Activated CD4-positive, alpha-beta memory T cell treated with anti-CD3 and anti-CD28 coated beads, Interleukin-2, amount 10 ng/mL, durations not matched to agents 7 days and 5 days (primary cell): ENCODE results near the gene PHC2. TPM values are rescaled to one million over a fixed set of nuclear protein-coding genes. Genes with fewer than 3 reads are reported as not detected.
A peak's percentile ranks its signal among the peaks of the same experiment; 100 is the strongest.
"Not testable (repeated sequence)": the region's sequence is repeated elsewhere in the genome, so short reads cannot be mapped to it uniquely, and the experiment has no call there.

ENCODE experiments used
- CTCF ChIA-PET: fragments of 350-600 bp; sonication (Branson Sonifier 250); formaldehyde crosslinking; loops from one replicate; lab custom pipeline; 2021; ENCODE audit warnings: antibody characterized with exemption, inconsistent platforms; lab: Charles Lee
- POLR2A ChIA-PET: fragments of 350-600 bp; sonication (Branson Sonifier 250); formaldehyde crosslinking; loops from one replicate; lab custom pipeline; 2021; ENCODE audit warnings: antibody characterized with exemption; lab: Charles Lee
- DNase-seq: peaks from one replicate; pipeline ENCODE4 v3.0.0-alpha.2; 2020
- H3K27ac Mint-ChIP-seq: one replicate; pipeline ENCODE4 v1.8.0; 2021; ENCODE audit warnings: mild to moderate bottlenecking, mixed read lengths
- H3K27me3 Mint-ChIP-seq: one replicate; pipeline ENCODE4 v1.8.0; 2021; ENCODE audit warnings: mixed read lengths
- H3K36me3 Mint-ChIP-seq: one replicate; pipeline ENCODE4 v1.8.0; 2021; ENCODE audit warnings: low read depth, mixed read lengths
- H3K4me1 Mint-ChIP-seq: one replicate; pipeline ENCODE4 v1.8.0; 2021; ENCODE audit warnings: mixed read lengths
- H3K4me3 Mint-ChIP-seq: one replicate; pipeline ENCODE4 v1.8.0; 2021; ENCODE audit warnings: mild to moderate bottlenecking, mixed read lengths
- H3K9me3 Mint-ChIP-seq: one replicate; pipeline ENCODE4 v1.8.0; 2021; ENCODE audit warnings: mixed read lengths
- total RNA-seq, 2 experiments: library from RNA; stranded (reverse); gene quantifications; one replicate each; pipeline ENCODE4 v1.2.3, GENCODE V29; 2021

The PHC2 gene
- total RNA-seq, 2 experiments from 2014 or later = 41.3 to 42.9 TPM

- POLR2A ChIA-PET = no interaction called here
- Mint-ChIP-seq H3K4me1 (peaks cover 3% of the 10 kb centered on the region), H3K27ac (no peak overlapping the region), H3K4me3 (no peak overlapping the region), H3K36me3 (no peaks in the 10 kb centered on the region), H3K9me3 (no peaks in the 10 kb centered on the region), H3K27me3 (peaks cover 18% of the 10 kb centered on the region)
- no peak for DNase-seq
- CTCF ChIA-PET = interaction anchor here (1.8 kb wide), 1 partner anchor 15 kb away, joined by 11 read pairs; no protein-coding TSS in a partner anchor
Measured at GRCh38 chr1:33310702-33311101, 120.2 kb downstream of the PHC2 start.

- not testable (repeated sequence) for H3K9me3 Mint-ChIP-seq
Measured at GRCh38 chr1:33309351-33309750, 121.5 kb downstream of the PHC2 start.

DNA sequence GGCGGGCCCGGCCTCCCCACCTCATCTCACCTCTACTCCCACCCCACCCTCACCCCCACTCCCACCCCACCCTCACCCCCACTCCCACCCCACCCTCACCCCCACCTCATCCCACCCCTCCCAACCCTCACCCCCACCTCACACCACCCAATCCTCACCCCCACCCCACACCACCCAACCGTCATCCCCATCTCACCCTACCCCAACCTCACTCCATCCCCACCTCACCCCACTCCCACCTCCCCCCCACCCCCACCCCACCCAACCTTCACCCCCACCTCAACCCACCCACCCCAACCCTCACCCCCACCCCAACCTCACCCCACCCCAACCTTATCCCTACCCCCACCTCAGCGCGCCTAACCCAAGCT is 123.4 kb downstream of the PHC2 start:
- peaks cover 19% of the 10 kb centered on the region for H3K4me1 Mint-ChIP-seq
- ChIA-PET CTCF (no interaction called here), POLR2A (no interaction called here)
- H3K36me3 Mint-ChIP-seq = peaks cover 14% of the 10 kb centered on the region
- peaks cover 13% of the 10 kb centered on the region for H3K27me3 Mint-ChIP-seq
- no peak for DNase-seq
- no peak overlapping the region for H3K27ac Mint-ChIP-seq
- peaks cover under 1% of the 10 kb centered on the region for H3K9me3 Mint-ChIP-seq
- H3K4me3 Mint-ChIP-seq = no peak overlapping the region

More at GRCh38 chr1:33309351-33309750, 121.5 kb downstream of the PHC2 start:
- CTCF ChIA-PET, H3K4me3 Mint-ChIP-seq, DNase-seq, H3K27ac Mint-ChIP-seq, H3K4me1 Mint-ChIP-seq, H3K36me3 Mint-ChIP-seq, POLR2A ChIA-PET: not testable (repeated sequence)
- peaks cover 13% of the 10 kb centered on the region for H3K27me3 Mint-ChIP-seq

DNA sequence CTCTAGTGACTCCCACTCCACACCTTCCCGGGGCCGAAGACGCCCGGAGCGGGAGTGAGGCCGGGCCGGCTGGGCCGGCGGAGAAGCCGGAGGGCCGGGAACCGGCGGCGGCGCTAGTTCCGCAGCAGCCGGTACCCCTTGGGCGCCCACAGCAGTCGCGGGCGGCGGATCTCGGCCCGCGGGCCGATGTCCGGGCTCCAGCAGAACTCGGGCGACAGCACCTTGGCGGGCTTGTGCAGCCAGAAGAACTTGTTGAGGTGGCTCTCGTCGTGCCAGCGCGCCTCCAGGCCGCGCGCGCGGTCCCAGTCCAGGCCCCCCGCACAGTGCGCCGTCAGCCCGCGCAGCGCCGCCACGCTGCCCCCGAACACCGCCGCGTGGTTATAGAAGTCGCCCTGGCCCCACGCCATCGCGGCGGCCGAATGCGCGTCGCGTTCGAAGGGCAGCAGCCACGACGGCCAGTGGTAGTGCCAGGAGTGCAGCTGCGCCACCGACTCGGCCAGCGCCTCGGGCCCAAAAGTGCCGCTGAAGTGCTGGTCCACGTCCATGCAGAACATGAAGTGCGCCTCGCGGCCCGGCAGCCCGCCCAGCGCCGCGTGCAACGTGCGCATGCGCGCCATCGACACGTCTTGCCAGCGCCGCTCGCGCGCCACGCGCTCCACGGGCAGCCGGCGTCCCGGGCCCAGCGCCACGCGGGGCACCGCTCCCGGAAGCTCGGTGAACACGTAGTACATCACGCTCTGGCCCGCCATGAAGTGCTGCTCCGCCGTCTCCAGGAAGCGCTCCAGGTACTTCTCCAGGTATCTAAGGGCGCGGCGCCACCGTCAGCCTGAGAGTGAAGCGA is 124.0 kb downstream of the PHC2 start:
- Mint-ChIP-seq H3K9me3 (peaks cover 2% of the 10 kb centered on the region), H3K4me3 (no peak overlapping the region), H3K27ac (no peak overlapping the region), H3K36me3 (peaks cover 18% of the 10 kb centered on the region), H3K4me1 (peaks cover 25% of the 10 kb centered on the region), H3K27me3 (peaks cover 13% of the 10 kb centered on the region)
- POLR2A ChIA-PET = no interaction called here
- CTCF ChIA-PET = interaction anchor here (2.1 kb wide), 1 partner anchor 10 kb away, joined by 14 read pairs; no protein-coding TSS in a partner anchor
- no peak for DNase-seq

GRCh38 chr1:33305816-33306652 is 124.9 kb downstream of the PHC2 start:
- Mint-ChIP-seq H3K27me3 (peaks cover 9% of the 10 kb centered on the region), H3K4me3 (no peak overlapping the region)
- CTCF ChIA-PET = interaction anchor here (2.1 kb wide), 1 partner anchor 10 kb away, joined by 14 read pairs; no protein-coding TSS in a partner anchor

GRCh38 chr1:33305016-33305415 is 125.9 kb downstream of the PHC2 start:
- Mint-ChIP-seq H3K9me3 (peaks cover 2% of the 10 kb centered on the region), H3K27ac (no peak overlapping the region), H3K4me3 (no peak overlapping the region), H3K4me1 (peaks cover 31% of the 10 kb centered on the region), H3K27me3 (peaks cover 9% of the 10 kb centered on the region), H3K36me3 (peaks cover 18% of the 10 kb centered on the region)
- no peak for DNase-seq
- ChIA-PET CTCF (interaction anchor here (0.7 to 2.1 kb wide), 2 partner anchors 9 to 11 kb away, joined by 3 to 14 read pairs; no protein-coding TSS in a partner anchor), POLR2A (interaction anchor here (1.4 kb wide), 1 partner anchor 45 kb away, joined by 4 read pairs; no protein-coding TSS in a partner anchor)

More at GRCh38 chr1:33305816-33306652, 124.9 kb downstream of the PHC2 start:
- POLR2A ChIA-PET = interaction anchor here (0.6 to 1.4 kb wide), 2 partner anchors 44 to 45 kb away, joined by 3 to 4 read pairs; no protein-coding TSS in a partner anchor
- Mint-ChIP-seq H3K9me3 (peaks cover 2% of the 10 kb centered on the region), H3K36me3 (peaks cover 18% of the 10 kb centered on the region), H3K27ac (no peak overlapping the region), H3K4me1 (peaks cover 31% of the 10 kb centered on the region)
- DNase-seq = no peak

- Mint-ChIP-seq H3K4me1 (peaks cover 42% of the 10 kb centered on the region), H3K36me3 (peaks cover 21% of the 10 kb centered on the region), H3K27me3 (peaks cover 9% of the 10 kb centered on the region), H3K9me3 (peaks cover 2% of the 10 kb centered on the region), H3K4me3 (no peak overlapping the region), H3K27ac (peak overlapping the region; percentile 80)
- POLR2A ChIA-PET = interaction anchor here (1.1 to 1.6 kb wide), 2 partner anchors 40 to 47 kb away, joined by 3 to 4 read pairs; no protein-coding TSS in a partner anchor
- peak; percentile 69 for DNase-seq
- CTCF ChIA-PET = interaction anchor here (1.9 kb wide), 1 partner anchor 169 kb away, joined by 6 read pairs; no protein-coding TSS in a partner anchor
Measured at GRCh38 chr1:33302325-33302724, 128.6 kb downstream of the PHC2 start.

- Mint-ChIP-seq H3K4me3 (no peak overlapping the region), H3K36me3 (peaks cover 21% of the 10 kb centered on the region), H3K27ac (peak overlapping the region; percentile 35), H3K27me3 (peaks cover 9% of the 10 kb centered on the region), H3K9me3 (peaks cover 2% of the 10 kb centered on the region), H3K4me1 (peaks cover 42% of the 10 kb centered on the region)
- ChIA-PET CTCF (no interaction called here), POLR2A (no interaction called here)
- DNase-seq = no peak
Measured at GRCh38 chr1:33301273-33301984, 129.5 kb downstream of the PHC2 start.

- H3K4me3 Mint-ChIP-seq = no peak overlapping the region
- DNase-seq = no peak
- ChIA-PET CTCF (no interaction called here), POLR2A (no interaction called here)
- H3K4me1 Mint-ChIP-seq = peaks cover 42% of the 10 kb centered on the region
- H3K9me3 Mint-ChIP-seq = peaks cover 2% of the 10 kb centered on the region
- H3K36me3 Mint-ChIP-seq = peaks cover 21% of the 10 kb centered on the region
- H3K27me3 Mint-ChIP-seq = peaks cover 1% of the 10 kb centered on the region
- no peak overlapping the region for H3K27ac Mint-ChIP-seq
Measured at GRCh38 chr1:33300673-33301072, 130.2 kb downstream of the PHC2 start.

DNA sequence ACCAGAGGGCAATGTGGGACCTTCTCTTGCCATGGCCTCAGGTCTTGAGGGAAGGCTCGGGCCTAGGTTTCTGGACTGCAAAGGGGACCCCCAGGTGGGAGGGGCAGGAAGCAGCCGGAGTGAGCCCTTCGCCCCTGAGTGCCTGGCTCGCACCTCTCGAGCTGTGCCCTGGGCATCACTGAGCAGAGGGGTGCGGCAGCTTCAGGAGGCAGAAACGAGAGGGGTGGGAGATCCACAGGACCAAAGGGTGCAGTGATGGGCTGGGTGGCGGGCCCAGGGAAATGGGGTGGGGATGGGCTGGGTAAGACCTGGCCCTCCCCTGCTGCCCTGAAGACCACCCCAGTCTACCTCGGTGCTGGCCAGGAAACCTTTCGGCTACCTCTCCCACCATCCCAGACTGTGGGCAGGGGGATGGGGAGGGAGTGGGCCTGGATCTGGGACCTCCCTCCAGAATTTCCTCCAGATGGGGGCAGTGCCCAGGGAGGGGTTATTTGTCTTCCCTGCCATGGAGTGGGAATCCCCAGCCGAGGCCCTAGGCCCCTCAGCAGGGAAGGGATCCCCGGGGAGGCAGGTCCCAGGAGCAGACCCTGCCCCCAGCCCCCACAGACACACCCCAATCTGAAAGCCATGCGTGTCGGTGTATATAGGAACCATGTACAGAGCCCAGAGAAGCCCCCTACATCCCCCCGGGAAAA is 131.3 kb downstream of the PHC2 start:
- no peak for DNase-seq
- ChIA-PET CTCF (interaction anchor here (1.5 to 5.8 kb wide), 4 partner anchors 51 to 313 kb away, joined by 3 to 83 read pairs (median 8); partner anchors contain the start of gene ZSCAN20), POLR2A (no interaction called here)
- Mint-ChIP-seq H3K27me3 (no peaks in the 10 kb centered on the region), H3K4me1 (peaks cover 45% of the 10 kb centered on the region), H3K9me3 (peaks cover 2% of the 10 kb centered on the region), H3K36me3 (peaks cover 21% of the 10 kb centered on the region), H3K4me3 (no peak overlapping the region), H3K27ac (no peak overlapping the region)

DNA sequence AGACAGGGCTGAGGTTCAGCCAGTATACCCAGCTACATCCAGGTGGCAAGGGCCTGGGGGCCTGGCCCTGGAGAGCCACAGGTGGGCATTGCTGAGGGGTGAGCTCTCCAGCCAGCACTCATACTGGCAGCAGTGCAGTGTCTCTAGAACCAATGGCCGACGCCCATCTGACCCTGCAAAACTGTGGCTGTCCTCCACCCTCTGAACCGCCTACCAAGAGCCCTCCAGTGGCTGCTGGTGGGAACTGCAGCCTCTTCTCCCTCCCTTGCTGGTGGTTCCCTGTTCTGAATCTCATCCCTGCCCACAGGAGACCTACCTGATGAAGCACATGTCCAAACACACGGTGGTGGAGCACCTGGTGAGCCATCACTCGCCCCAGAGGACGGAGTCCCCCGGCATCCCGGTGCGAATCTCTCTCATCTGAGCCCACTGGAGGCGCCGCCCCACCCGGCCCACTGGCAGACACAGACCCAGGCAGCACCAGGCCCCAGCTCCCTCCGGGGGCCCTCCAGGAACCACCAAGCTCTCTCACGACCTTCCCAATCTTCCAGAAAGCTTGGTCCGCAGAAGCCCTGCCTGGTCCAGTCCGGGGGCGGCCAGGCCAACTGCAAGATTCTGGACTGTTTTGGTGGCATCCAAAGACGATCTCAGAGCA is 132.1 kb downstream of the PHC2 start:
- no peak overlapping the region for H3K27ac Mint-ChIP-seq
- H3K4me3 Mint-ChIP-seq = no peak overlapping the region
- H3K4me1 Mint-ChIP-seq = peaks cover 41% of the 10 kb centered on the region
- DNase-seq = peak; percentile 66
- peaks cover 16% of the 10 kb centered on the region for H3K36me3 Mint-ChIP-seq
- no peaks in the 10 kb centered on the region for H3K27me3 Mint-ChIP-seq
- POLR2A ChIA-PET = no interaction called here
- CTCF ChIA-PET = interaction anchor here (0.6 to 5.8 kb wide), 12 partner anchors 10 to 314 kb away, joined by 3 to 83 read pairs (median 4); partner anchors contain the start of gene ZSCAN20
- peaks cover 2% of the 10 kb centered on the region for H3K9me3 Mint-ChIP-seq
